OCI-LY3 (cell line): ENCODE results near the gene CNTNAP2.

Experiments
- EZH2phosphoT487 ChIP-seq: fragments of 200-600 bp; shearing (Covaris generic); IDR thresholded peaks from 2 replicates; pipeline ENCODE4 v1.6.1; 2018; ENCODE audit warnings: antibody characterized with exemption, mixed run types, low read depth
- TF ChIP-seq, protein P1 (sequence below): fragments of 200-600, 300-600 bp; sonication (generic); IDR thresholded peaks from 2 replicates; pipeline ENCODE4 v1.5.1; 2014; ENCODE audit warnings: antibody characterized with exemption, low read length, low read depth

DNA sequence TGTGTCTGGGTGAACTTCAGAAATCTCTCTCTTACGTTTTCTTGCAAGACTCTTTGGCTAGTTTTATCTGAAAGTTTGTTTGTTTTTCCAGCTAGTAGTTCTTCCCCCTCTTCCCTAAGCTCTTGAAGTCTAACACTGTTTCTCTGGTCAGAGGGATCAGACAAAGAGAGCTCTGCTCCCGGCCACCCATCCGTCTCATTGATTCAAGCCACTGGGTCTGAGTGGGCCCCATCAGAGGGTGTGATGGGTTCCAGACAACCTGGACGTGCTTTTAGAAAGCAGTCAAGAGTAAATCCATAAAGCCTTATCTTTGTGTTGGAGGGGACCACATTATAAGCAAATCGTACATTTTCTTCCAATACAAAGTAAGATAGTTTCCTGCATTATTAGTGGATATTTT is 2231.4 kb downstream of the CNTNAP2 start:
- TF ChIP-seq, protein P1, sequence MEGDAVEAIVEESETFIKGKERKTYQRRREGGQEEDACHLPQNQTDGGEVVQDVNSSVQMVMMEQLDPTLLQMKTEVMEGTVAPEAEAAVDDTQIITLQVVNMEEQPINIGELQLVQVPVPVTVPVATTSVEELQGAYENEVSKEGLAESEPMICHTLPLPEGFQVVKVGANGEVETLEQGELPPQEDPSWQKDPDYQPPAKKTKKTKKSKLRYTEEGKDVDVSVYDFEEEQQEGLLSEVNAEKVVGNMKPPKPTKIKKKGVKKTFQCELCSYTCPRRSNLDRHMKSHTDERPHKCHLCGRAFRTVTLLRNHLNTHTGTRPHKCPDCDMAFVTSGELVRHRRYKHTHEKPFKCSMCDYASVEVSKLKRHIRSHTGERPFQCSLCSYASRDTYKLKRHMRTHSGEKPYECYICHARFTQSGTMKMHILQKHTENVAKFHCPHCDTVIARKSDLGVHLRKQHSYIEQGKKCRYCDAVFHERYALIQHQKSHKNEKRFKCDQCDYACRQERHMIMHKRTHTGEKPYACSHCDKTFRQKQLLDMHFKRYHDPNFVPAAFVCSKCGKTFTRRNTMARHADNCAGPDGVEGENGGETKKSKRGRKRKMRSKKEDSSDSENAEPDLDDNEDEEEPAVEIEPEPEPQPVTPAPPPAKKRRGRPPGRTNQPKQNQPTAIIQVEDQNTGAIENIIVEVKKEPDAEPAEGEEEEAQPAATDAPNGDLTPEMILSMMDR = no peak
- no peak for TF ChIP-seq EZH2phosphoT487
